ENCODE results near the gene TMEM88. TPM values are rescaled to one million over a fixed set of nuclear protein-coding genes. Genes with fewer than 3 reads are reported as not detected.

TMEM88 gene
- total and polyA plus RNA-seq, 2 of the 4 experiments (the other 2 are of a cell fraction): 2.1 TPM; not detected in 1

DNA sequence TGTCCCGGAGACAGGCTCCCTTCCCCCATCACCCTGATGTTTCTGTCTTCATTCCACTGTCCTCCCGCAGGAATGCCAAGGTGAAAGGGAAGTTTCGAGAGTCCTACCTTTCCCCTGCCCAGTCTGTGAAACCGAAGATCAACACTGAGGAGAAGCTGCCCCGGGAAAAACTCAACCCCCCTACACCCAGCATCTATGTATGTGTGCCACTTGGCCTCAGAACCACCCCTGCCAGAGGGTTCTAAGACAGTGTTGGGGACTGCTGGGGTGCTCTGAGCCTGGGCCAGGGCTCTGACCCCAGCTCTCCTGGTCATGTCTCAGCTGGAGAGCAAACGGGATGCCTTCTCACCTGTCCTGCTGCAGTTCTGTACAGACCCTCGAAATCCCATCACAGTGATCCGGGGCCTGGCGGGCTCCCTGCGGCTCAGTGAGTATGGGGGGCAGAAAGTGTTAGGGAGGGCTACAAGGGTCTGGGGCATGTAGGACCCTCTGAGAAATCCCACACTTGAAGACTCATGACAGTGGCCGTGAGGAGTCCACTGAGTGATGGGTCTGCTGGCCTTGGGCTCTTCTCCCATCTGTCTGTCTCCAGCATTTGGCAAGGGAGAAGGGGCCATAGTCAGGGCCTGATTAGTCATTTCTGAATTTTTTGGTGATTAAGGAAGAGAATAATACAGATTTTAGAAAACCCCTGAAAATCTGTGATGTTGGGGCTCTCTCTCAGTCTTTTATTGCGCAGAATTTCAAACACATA, 4.9 kb upstream of the TMEM88 start:
- no peak overlapping the region for H3K18ac ChIP-seq (ENCODE audit: low read depth, low read length)
- no peak overlapping the region for H4K5ac ChIP-seq (ENCODE audit: low read depth, low read length)
- no peak overlapping the region for H3K14ac ChIP-seq (replicated peaks; ENCODE audit: low read depth, low read length)
- intact Hi-C loops (cut with micrococcal nuclease): no loop called here
- CTCF ChIA-PET: interaction anchor here (1.2 kb wide), 1 partner anchor 11 kb away, joined by 3 read pairs; no protein-coding TSS in a partner anchor
- 86% methylated on average over 6 of the region's 12 CpGs; no CpG with 5 or more reads in 1 of the 2 experiments for WGBS, 2 experiments (ENCODE audit: extremely low coverage in 2 of 2, insufficient read length in 1 of 2)
- peaks cover 67% of the 10 kb centered on the region for H3K36me3 ChIP-seq (ENCODE audit: control insufficient read depth, insufficient read depth, low read length)
- H3K79me1 ChIP-seq (ENCODE audit: low read depth in 1 of 2, low read length in 2 of 2): peaks cover 14 to 40% of the 10 kb centered on the region in 2 experiments
- POLR2A ChIA-PET (ENCODE audit: unreplicated experiment): no interaction called here
- H3K23ac ChIP-seq (ENCODE audit: low read depth, low read length): no peak overlapping the region
- no peak overlapping the region for H3K4me3 ChIP-seq (ENCODE audit: insufficient read depth, low read depth, low read length)
- TF ChIP-seq RAD21 (IDR thresholded peaks at IDR 0.05; ENCODE audit: low read length) (no peak), MAZ (IDR thresholded peaks at IDR 0.05; ENCODE audit: borderline replicate concordance, low read depth, low read length) (no peak)
- no peak overlapping the region for H3K27ac ChIP-seq (ENCODE audit: insufficient read depth, low read length)
- no TSS peak for BruUV-seq (replicated peaks)
- H3K56ac ChIP-seq (ENCODE audit: extremely low read depth, insufficient read depth, low read length): no peak overlapping the region
- H4K8ac ChIP-seq (ENCODE audit: low read depth in 2 of 2, low read length in 2 of 2): no peak overlapping the region
- no peak overlapping the region for H4K91ac ChIP-seq (ENCODE audit: insufficient read depth, low read depth, low read length)
- dilution Hi-C loops (cut with HindIII; ENCODE audit: low sequenced_read_pairs, unreplicated experiment): no loop called here
- no peaks in the 10 kb centered on the region for H3K27me3 ChIP-seq (ENCODE audit: control insufficient read depth, insufficient read depth, low read length)
- H3K4me2 ChIP-seq (ENCODE audit: low read depth, low read length): no peak overlapping the region
- peaks cover 7% of the 10 kb centered on the region for H3K4me1 ChIP-seq (ENCODE audit: control insufficient read depth, insufficient read depth, low read length)
- no peak for ATAC-seq (ENCODE audit: low read depth)
- H2BK5ac ChIP-seq (ENCODE audit: low read depth, low read length, poor library complexity, severe bottlenecking): no peak overlapping the region
- no peak overlapping the region for H3K9ac ChIP-seq (ENCODE audit: low read depth, low read length)
- no peak overlapping the region for H2AK9ac ChIP-seq (replicated peaks; ENCODE audit: low read depth, low read length, poor library complexity)
- H3K9me1 ChIP-seq (ENCODE audit: insufficient read depth, low read length): no peaks in the 10 kb centered on the region
- no peak overlapping the region for H2BK15ac ChIP-seq (ENCODE audit: low read depth, low read length)
- H2BK120ac ChIP-seq (ENCODE audit: low read depth, low read length): no peak overlapping the region
- H2BK20ac ChIP-seq (ENCODE audit: low read depth, low read length): no peak overlapping the region
- no peaks in the 10 kb centered on the region for H3K9me3 ChIP-seq (ENCODE audit: control insufficient read depth, insufficient read depth, low read length)
- H3K4ac ChIP-seq (ENCODE audit: low read depth, low read length): no peak overlapping the region
- peaks cover 42% of the 10 kb centered on the region for H4K20me1 ChIP-seq (ENCODE audit: insufficient read depth, low read length)
- in situ Hi-C loops (cut with MboI; ENCODE audit: low sequenced_read_pairs): no loop called here
- no peak overlapping the region for H2AFZ ChIP-seq (replicated peaks; ENCODE audit: low read length, poor library complexity)
- no peak overlapping the region for H2AK5ac ChIP-seq (ENCODE audit: low read depth, low read length)
- no peak for DNase-seq

Data from IMR-90 (cell line).